CD4-positive, alpha-beta T cell (primary cell): ENCODE results near the gene PANX2. TPM values are rescaled to one million over a fixed set of nuclear protein-coding genes. Genes with fewer than 3 reads are reported as not detected.

ENCODE experiments used
- ATAC-seq: fragments of 200-7000 bp; cut with Tn5 transposase; one replicate; pipeline ENCODE4 v1.10.0; 2022; ENCODE audit warnings: mild to moderate bottlenecking; ENCODE audit not compliant: poor library complexity
- CTCF ChIA-PET: fragments of 350-600 bp; sonication (Branson Sonifier 250); formaldehyde crosslinking; loops from one replicate; lab custom pipeline; 2021; ENCODE audit warnings: antibody characterized with exemption, inconsistent platforms; lab: Charles Lee
- POLR2A ChIA-PET: fragments of 350-600 bp; sonication (Branson Sonifier 250); formaldehyde crosslinking; loops from one replicate; lab custom pipeline; 2021; ENCODE audit warnings: antibody characterized with exemption, inconsistent platforms; lab: Charles Lee
- DNase-seq, 14 experiments: peaks; one replicate each; pipeline ENCODE4 v3.0.0-alpha.2; 2013 to 2020; ENCODE audit warnings: mixed read lengths in 2 of 14
- H3K27ac ChIP-seq, 2 donors: one replicate each; pipeline versions ENCODE4 v1.5.1 to v1.7.0; 2013; ENCODE audit warnings: low read length in 2 of 2, low read depth in 1 of 2, mild to moderate bottlenecking in 1 of 2
- H3K27me3 ChIP-seq, 2 experiments: 1 replicate in 1 of 2; 2 replicates in 1 of 2; pipeline versions ENCODE4 v1.6.1 to v1.7.0; 2013; ENCODE audit warnings: low read length in 2 of 2, control low read depth in 1 of 2, mild to moderate bottlenecking in 1 of 2, moderate library complexity in 1 of 2; ENCODE audit not compliant: insufficient read depth in 2 of 2, control insufficient read depth in 1 of 2
- H3K36me3 ChIP-seq: one replicate; pipeline ENCODE4 v1.6.1; 2013; ENCODE audit warnings: low read length, control low read depth; ENCODE audit not compliant: insufficient read depth
- H3K4me1 ChIP-seq: one replicate; pipeline ENCODE4 v1.6.1; 2013; ENCODE audit warnings: low read length, control low read depth; ENCODE audit not compliant: insufficient read depth
- H3K4me3 ChIP-seq: one replicate; pipeline ENCODE4 v1.5.1; 2013; ENCODE audit warnings: mild to moderate bottlenecking, low read length, moderate library complexity
- H3K9me3 ChIP-seq, 2 experiments: 1 replicate in 1 of 2; 2 replicates in 1 of 2; pipeline versions ENCODE4 v1.6.1 to v1.7.0; 2013; ENCODE audit warnings: low read length in 2 of 2, mild to moderate bottlenecking in 2 of 2, control low read depth in 1 of 2, moderate library complexity in 1 of 2; ENCODE audit not compliant: control insufficient read depth in 1 of 2, insufficient read depth in 1 of 2
- H3K27ac Mint-ChIP-seq: one replicate; pipeline ENCODE4 v1.8.0; 2020; ENCODE audit warnings: mixed read lengths
- H3K27me3 Mint-ChIP-seq: one replicate; pipeline ENCODE4 v1.8.0; 2021; ENCODE audit warnings: mixed read lengths
- H3K36me3 Mint-ChIP-seq: one replicate; pipeline ENCODE4 v1.8.0; 2021; ENCODE audit warnings: low read depth, mixed read lengths
- H3K4me1 Mint-ChIP-seq: one replicate; pipeline ENCODE4 v1.8.0; 2021; ENCODE audit warnings: low read depth, mixed read lengths
- H3K4me3 Mint-ChIP-seq: one replicate; pipeline ENCODE4 v1.8.0; 2020; ENCODE audit warnings: mild to moderate bottlenecking, mixed read lengths
- H3K9me3 Mint-ChIP-seq: one replicate; pipeline ENCODE4 v1.8.0; 2020; ENCODE audit warnings: mixed read lengths
- intact Hi-C, 2 experiments: fragments of 100-400 bp; cut with DNase I in 1 of 2; cut with micrococcal nuclease in 1 of 2; formaldehyde crosslinking; loops; one replicate each; pipeline versions ENCODE4 v1.15.1 to v1.9.0; 2023 to 2025; cut with DNase I, micrococcal nuclease
- total RNA-seq, 174 experiments: library from RNA in 2 of 174; stranded (reverse) in 2 of 174; gene quantifications; one replicate each; pipeline ENCODE4 v1.2.3 and lab custom pipeline; 2021 to 2026
- TF ChIP-seq, protein P1 (sequence below): fragments of 200-600 bp; IDR thresholded peaks from one replicate; pipeline ENCODE4 v1.8.0; 2022; ENCODE audit warnings: antibody characterized with exemption, mild to moderate bottlenecking

PANX2 gene
- total RNA-seq, 2 experiments from 2014 or later, result 0.11 to 0.16 TPM

DNA sequence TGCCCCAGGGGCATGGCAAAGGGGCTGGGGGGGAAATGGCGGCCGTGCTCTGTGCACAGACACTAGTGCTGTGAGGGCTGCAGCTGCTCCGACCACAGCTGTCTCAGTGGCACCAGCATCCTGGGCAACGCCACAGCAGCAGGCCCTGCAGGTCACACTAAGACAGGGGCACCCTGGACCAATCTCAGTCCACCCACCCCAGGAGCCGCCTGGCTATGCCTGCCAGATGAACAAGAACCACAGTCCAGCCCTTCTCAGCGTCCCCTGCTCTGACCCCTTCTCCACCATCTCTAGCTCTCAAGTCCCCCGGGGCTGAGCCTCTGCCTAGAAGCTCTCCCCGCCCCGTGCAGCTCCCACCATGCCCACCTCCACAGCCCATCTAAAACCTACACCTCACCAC, 57.8 kb downstream of the PANX2 start:
- no peak overlapping the region for H3K4me3 Mint-ChIP-seq
- H3K9me3 Mint-ChIP-seq, result no peaks in the 10 kb centered on the region
- no peaks in the 10 kb centered on the region for H3K4me1 ChIP-seq
- no peaks in the 10 kb centered on the region for H3K27me3 ChIP-seq
- H3K27ac Mint-ChIP-seq, result no peak overlapping the region
- H3K36me3 ChIP-seq, result peaks cover 51% of the 10 kb centered on the region
- H3K9me3 ChIP-seq, result no peaks in the 10 kb centered on the region
- ATAC-seq, result no peak
- H3K4me1 Mint-ChIP-seq, result peaks cover 4% of the 10 kb centered on the region
- H3K27ac ChIP-seq, result no peak overlapping the region
- H3K27me3 Mint-ChIP-seq, result no peaks in the 10 kb centered on the region
- TF ChIP-seq, protein P1, sequence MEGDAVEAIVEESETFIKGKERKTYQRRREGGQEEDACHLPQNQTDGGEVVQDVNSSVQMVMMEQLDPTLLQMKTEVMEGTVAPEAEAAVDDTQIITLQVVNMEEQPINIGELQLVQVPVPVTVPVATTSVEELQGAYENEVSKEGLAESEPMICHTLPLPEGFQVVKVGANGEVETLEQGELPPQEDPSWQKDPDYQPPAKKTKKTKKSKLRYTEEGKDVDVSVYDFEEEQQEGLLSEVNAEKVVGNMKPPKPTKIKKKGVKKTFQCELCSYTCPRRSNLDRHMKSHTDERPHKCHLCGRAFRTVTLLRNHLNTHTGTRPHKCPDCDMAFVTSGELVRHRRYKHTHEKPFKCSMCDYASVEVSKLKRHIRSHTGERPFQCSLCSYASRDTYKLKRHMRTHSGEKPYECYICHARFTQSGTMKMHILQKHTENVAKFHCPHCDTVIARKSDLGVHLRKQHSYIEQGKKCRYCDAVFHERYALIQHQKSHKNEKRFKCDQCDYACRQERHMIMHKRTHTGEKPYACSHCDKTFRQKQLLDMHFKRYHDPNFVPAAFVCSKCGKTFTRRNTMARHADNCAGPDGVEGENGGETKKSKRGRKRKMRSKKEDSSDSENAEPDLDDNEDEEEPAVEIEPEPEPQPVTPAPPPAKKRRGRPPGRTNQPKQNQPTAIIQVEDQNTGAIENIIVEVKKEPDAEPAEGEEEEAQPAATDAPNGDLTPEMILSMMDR, result no peak
- H3K4me3 ChIP-seq, result no peak overlapping the region
- peaks cover 58% of the 10 kb centered on the region for H3K36me3 Mint-ChIP-seq
- DNase-seq, result no peak
- CTCF ChIA-PET, result no interaction called here
- POLR2A ChIA-PET, result no interaction called here
- intact Hi-C loops, result no loop called here

DNA sequence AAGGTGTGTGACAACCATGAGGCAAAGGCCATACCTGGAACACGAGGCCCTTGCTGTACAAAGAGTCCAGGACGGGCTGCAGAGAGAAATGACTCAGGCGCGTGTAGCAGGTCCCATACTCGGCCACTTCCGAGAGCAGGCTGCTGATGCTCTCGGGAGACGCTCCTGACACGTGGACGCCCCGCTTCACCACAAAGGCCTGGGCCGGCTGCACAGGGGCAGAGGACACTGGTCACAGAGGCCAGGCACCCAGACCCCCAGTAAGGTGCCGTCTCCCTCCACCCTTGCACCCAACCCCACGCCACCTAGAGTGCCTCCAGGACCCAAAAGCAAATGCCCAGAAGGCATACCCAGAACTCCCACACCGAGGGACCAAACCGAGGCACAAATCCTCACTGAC, 58.8 kb downstream of the PANX2 start:
- TF ChIP-seq, protein P1, result no peak
- Mint-ChIP-seq H3K27ac (no peak overlapping the region), H3K4me3 (no peak overlapping the region), H3K36me3 (peaks cover 55% of the 10 kb centered on the region), H3K27me3 (no peaks in the 10 kb centered on the region), H3K4me1 (peaks cover 4% of the 10 kb centered on the region), H3K9me3 (no peaks in the 10 kb centered on the region)
- POLR2A ChIA-PET, result no interaction called here
- Histone ChIP-seq H3K36me3 (peaks cover 43% of the 10 kb centered on the region), H3K9me3 (no peaks in the 10 kb centered on the region), H3K4me1 (peaks cover 1% of the 10 kb centered on the region), H3K27me3 (no peaks in the 10 kb centered on the region), H3K27ac (no peak overlapping the region), H3K4me3 (no peak overlapping the region)
- intact Hi-C loops, result no loop called here
- CTCF ChIA-PET, result no interaction called here
- ATAC-seq, result no peak
- DNase-seq, result no peak

Other genes starting within 250 kb of the PANX2 start
- gene PIM3, start 210.0 kb upstream of the PANX2 start, total RNA-seq, result 100 to 1,000 TPM; 224 to 230 TPM
- gene IL17REL, start 158.0 kb upstream of the PANX2 start, total RNA-seq, result not detected
- gene TTLL8, start 112.4 kb upstream of the PANX2 start, total RNA-seq, result not detected
- gene MLC1, start 85.3 kb upstream of the PANX2 start, total RNA-seq, result under 1 TPM in 1 of 2 experiments, not detected in 1; 0.16 TPM
- gene MOV10L1, start 80.7 kb upstream of the PANX2 start, total RNA-seq, result not detected
- gene TRABD, start 15.2 kb downstream of the PANX2 start, total RNA-seq, result 100 to 1,000 TPM; 184 to 193 TPM
- 10 to 100 TPM; 26.0 to 26.1 TPM for gene SELENOO, start 30.3 kb downstream of the PANX2 start, total RNA-seq
- gene TUBGCP6, start 74.3 kb downstream of the PANX2 start, total RNA-seq, result 100 to 1,000 TPM; 124 to 126 TPM
- 10 to 100 TPM; 87.3 to 88.7 TPM for gene HDAC10, start 80.5 kb downstream of the PANX2 start, total RNA-seq
- 1 to 10 TPM; 1.2 to 1.3 TPM for gene MAPK12, start 91.0 kb downstream of the PANX2 start, total RNA-seq
- 1 to 10 TPM; 4.2 to 4.9 TPM for gene MAPK11, start 99.6 kb downstream of the PANX2 start, total RNA-seq
- 1 to 10 TPM; 2.8 to 3.9 TPM for gene PLXNB2, start 136.9 kb downstream of the PANX2 start, total RNA-seq
- 1 to 10 TPM; 1.8 to 1.9 TPM for gene DENND6B, start 156.3 kb downstream of the PANX2 start, total RNA-seq
- 10 to 100 TPM; 47.1 to 48.0 TPM for gene PPP6R2, start 172.6 kb downstream of the PANX2 start, total RNA-seq